PC-9 (cell line): ENCODE results near the gene CNGB1.
"Not testable (repeated sequence)": the region's sequence is repeated elsewhere in the genome, so short reads cannot be mapped to it uniquely, and the experiment has no call there.

ENCODE experiments used
- EZH2 ChIP-seq: fragments of 200-600 bp; sonication (generic); IDR thresholded peaks from 2 replicates; pipeline ENCODE4 v1.8.0; 2017; ENCODE audit warnings: antibody characterized with exemption, low read depth
- TF ChIP-seq, protein P1 (sequence below): fragments of 200-600 bp; sonication (generic); conservative IDR thresholded peaks from 2 replicates; pipeline ENCODE4 v1.6.1; 2017; ENCODE audit warnings: mixed run types, antibody characterized with exemption, mild to moderate bottlenecking, moderate library complexity

DNA sequence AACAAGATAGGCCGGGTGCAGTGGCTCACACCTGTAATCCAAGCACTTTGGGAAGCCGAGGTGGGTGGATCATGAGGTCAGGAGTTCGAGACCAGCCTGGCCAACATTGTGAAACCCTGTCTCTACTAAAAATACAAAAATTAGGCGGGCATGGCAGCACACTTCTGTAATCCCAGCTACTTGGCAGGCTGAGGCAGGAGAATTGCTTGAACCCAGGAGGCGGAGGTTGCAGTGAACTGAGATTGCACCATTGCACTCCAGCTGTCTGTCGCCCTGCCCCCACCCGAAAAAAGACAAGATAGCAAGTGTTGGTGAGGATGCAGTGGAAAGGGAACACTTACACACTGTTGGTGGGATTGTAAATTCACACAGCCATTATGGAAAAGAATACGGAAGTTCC lies 27.5 kb downstream of the CNGB1 start:
- TF ChIP-seq, protein P1, sequence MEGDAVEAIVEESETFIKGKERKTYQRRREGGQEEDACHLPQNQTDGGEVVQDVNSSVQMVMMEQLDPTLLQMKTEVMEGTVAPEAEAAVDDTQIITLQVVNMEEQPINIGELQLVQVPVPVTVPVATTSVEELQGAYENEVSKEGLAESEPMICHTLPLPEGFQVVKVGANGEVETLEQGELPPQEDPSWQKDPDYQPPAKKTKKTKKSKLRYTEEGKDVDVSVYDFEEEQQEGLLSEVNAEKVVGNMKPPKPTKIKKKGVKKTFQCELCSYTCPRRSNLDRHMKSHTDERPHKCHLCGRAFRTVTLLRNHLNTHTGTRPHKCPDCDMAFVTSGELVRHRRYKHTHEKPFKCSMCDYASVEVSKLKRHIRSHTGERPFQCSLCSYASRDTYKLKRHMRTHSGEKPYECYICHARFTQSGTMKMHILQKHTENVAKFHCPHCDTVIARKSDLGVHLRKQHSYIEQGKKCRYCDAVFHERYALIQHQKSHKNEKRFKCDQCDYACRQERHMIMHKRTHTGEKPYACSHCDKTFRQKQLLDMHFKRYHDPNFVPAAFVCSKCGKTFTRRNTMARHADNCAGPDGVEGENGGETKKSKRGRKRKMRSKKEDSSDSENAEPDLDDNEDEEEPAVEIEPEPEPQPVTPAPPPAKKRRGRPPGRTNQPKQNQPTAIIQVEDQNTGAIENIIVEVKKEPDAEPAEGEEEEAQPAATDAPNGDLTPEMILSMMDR, result not testable (repeated sequence)
- TF ChIP-seq EZH2, result not testable (repeated sequence)
